NCI-H510A treated with DMSO at 0.1 percent for 48 hours (cell line): ENCODE data around the gene DRAP1.
A peak's percentile ranks its signal among the peaks of the same experiment; 100 is the strongest.
"Not testable (repeated sequence)": the region's sequence is repeated elsewhere in the genome, so short reads cannot be mapped to it uniquely, and the experiment has no call there.

Source experiments
- DNase-seq: peaks from one replicate; lab custom pipeline; 2025; lab: John Stamatoyannopoulos, UW

DRAP1 gene

GRCh38 chr11:65931773-65932557 is 12.7 kb downstream of the DRAP1 start:
- DNase-seq: no peak

- peak; percentile 16 for DNase-seq
These were observed 13.3 kb downstream of the DRAP1 start for GRCh38 chr11:65932558-65932919.

GRCh38 chr11:65934014-65934413 is 14.8 kb downstream of the DRAP1 start:
- DNase-seq: no peak

DNA sequence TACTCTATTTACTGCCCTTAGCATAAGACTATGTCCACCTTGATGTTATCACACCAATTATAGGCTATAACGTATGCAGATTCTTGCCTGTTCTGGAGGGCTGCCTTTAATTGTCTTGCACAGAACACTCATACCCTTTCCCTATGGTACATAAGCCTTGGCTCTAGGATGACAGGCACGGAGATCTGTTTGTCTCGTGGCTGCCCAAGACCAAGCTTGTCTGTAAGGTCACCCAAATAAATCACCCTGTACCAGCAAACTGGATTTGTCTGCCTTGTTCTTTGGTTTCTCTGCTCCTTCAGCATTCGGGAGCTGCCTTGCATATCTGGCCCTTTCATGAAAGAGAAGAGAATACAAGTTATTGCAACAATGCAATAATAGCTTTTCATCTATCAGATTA is 18.5 kb downstream of the DRAP1 start:
- no peak for DNase-seq

- no peak for DNase-seq
These were observed 22.6 kb downstream of the DRAP1 start for GRCh38 chr11:65941720-65942310.

DNA sequence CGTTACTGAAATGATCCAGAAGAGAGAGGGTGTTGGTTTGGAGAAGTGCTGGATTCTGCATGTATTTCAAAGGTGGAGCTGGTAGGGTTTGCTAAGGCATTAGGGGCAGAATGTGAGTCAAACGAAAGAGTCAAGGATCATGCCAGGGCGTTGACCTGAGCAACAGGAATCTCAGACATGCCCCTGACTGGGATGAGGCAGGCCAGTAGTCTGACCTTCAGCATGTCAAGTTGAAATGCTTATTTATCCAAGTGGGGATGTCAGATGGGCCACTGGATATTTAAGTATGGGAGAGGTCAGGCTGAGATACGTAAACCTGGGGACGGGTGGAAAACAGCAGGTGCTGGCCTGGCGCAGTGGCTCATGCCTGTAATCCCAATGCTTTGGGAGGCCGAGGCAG is 23.3 kb downstream of the DRAP1 start:
- no peak for DNase-seq

- DNase-seq: no peak
These were observed 25.0 kb downstream of the DRAP1 start for GRCh38 chr11:65944191-65944590.

DNA sequence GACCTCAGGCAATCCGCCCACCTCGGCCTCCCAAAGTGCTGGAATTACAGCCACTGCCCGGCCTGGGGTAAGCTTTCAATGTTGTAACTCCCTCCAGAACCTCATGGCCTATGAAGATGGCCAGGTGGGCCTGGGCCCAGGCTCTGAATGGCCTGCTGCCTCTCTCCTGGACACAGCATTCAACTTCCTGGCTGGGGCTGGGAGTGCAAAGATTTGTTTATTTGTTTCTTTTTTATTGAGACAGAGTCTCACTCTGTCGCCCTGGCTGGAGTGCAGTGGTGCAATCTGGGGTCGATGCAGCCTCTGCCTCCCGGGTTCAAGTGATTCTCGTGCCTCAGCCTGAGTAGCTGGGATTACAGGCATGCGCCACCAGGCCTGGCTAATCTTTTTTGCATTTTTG is 25.5 kb downstream of the DRAP1 start:
- DNase-seq: no peak

GRCh38 chr11:65945430-65945911 is 26.2 kb downstream of the DRAP1 start, which contains the start of gene TSGA10IP:
TSS of gene TSGA10IP (plus strand) at chr11:65945480. CDS start at chr11:65945676, 196 bp downstream.
- DNase-seq: no peak

GRCh38 chr11:65945941-65946558 is 26.8 kb downstream of the DRAP1 start:
- no peak for DNase-seq

GRCh38 chr11:65946655-65947054 is 27.4 kb downstream of the DRAP1 start:
- DNase-seq: no peak

DNA sequence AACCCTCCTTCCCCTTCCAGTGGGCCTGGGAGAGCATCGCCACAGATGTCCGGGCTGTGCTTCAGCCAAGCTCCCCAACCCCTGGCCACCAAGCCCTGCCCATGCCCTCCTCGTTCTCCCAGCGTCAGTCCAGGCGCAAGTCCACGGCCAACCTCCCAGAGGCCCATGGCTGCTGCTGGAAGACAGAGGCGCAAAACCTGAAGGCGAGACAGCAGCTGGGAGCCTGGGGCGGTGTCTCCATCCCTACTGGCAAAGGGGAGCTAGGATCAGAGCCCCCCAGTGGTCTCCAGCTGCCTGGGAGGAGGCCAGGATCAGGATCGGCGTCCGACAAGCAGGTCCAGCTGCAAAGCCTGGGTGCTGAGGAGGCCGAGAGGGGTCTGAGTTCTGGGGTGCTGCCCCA is 27.9 kb downstream of the DRAP1 start:
- no peak for DNase-seq

GRCh38 chr11:65947603-65948125 is 28.4 kb downstream of the DRAP1 start:
- DNase-seq: no peak

GRCh38 chr11:65950711-65951110 is 31.5 kb downstream of the DRAP1 start:
- not testable (repeated sequence) for DNase-seq

DNA sequence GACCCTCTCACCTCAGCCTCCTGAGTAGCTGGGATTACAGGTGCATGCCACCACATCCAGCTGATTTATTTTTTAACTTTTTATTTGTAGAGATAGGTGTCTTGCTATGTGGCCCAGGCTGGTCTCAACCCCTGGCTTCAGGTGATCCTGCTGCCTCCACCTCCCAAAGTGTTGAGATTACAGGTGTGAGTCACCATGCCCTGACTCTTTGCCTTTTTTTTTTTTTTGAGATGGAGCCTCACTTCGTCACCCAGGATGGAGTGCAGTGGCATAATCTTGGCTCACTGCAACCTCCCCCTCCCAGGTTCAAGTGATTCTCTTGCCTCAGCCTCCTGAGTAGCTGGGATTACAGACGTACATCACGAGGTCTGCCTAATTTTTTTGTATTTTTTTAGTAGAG is 32.4 kb downstream of the DRAP1 start:
- not testable (repeated sequence) for DNase-seq

GRCh38 chr11:65952052-65952521 is 32.9 kb downstream of the DRAP1 start:
- DNase-seq: no peak

DNA sequence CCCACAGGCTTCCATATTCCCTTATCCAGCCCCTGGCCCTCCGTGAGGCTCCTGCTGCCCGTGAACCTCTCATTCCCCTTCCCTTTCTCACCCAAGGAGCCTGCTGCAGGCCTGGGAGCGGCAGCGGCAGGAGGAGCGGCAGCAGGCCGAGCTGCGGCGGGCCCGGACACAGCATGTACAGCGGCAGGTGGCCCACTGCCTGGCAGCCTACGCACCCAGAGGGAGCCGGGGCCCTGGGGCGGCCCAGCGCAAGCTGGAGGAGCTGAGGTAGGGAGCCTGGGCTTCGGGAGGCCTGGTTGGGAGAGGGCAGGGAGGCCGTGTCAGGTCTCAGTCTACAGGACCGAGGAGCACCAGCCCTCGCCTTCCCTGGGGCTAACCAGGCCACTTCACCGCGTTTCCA is 34.2 kb downstream of the DRAP1 start:
- no peak for DNase-seq

- no peak for DNase-seq
These were observed 35.5 kb downstream of the DRAP1 start for GRCh38 chr11:65954771-65955170.

DNA sequence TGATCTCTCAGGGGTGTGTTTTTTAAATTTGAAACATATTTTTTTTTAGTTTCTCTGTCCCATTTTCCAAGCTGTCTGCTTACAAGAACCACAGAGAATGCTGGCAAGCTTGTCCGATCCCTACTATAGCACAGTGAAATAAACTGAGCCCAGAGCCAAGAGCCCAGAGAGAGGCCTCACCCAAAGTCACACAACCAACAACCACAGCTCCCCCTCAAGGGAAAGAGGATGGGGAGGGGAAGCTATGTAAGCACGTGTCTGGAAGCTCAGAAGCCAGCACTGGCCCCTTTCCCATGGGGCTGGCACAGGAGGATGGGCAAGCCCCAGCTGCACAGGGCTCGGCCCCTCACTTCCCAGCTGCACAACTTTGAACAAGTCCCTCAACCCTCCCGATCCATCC is 39.1 kb downstream of the DRAP1 start:
- DNase-seq: no peak

GRCh38 chr11:65958774-65959420 is 39.7 kb downstream of the DRAP1 start:
- peak; percentile 14 for DNase-seq

GRCh38 chr11:65960824-65961266 is 41.6 kb downstream of the DRAP1 start:
- no peak for DNase-seq
